Neural progenitor cell (in vitro differentiated cells): Measurements from ENCODE around the gene TCEA3. TPM values are rescaled to one million over a fixed set of nuclear protein-coding genes. Genes with fewer than 3 reads are reported as not detected.
A peak's percentile ranks its signal among the peaks of the same experiment; 100 is the strongest.

Source experiments
- DNase-seq: peaks from one replicate; pipeline ENCODE4 v3.0.0-alpha.2; 2016; ENCODE audit warnings: low spot score
- H2AFZ ChIP-seq: fragments of 200-600 bp; sonication (generic); replicated peaks from 2 replicates; pipeline ENCODE4 v1.6.1; 2016; ENCODE audit warnings: antibody characterized with exemption
- H3F3A ChIP-seq: fragments of 200-600 bp; sonication (generic); 2 replicates; pipeline ENCODE4 v1.6.1; 2016; ENCODE audit warnings: antibody characterized with exemption, low read depth
- H3K27ac ChIP-seq: fragments of 200-600 bp; sonication (generic); 2 replicates; pipeline ENCODE4 v1.5.1; 2016; ENCODE audit warnings: mild to moderate bottlenecking
- H3K27me3 ChIP-seq: fragments of 200-600 bp; sonication (generic); 2 replicates; pipeline ENCODE4 v1.6.1; 2016; ENCODE audit warnings: mild to moderate bottlenecking, moderate library complexity
- H3K36me3 ChIP-seq: fragments of 200-600 bp; sonication (generic); 2 replicates; pipeline ENCODE4 v1.5.1; 2016
- H3K4me1 ChIP-seq: fragments of 200-600 bp; sonication (generic); 2 replicates; pipeline ENCODE4 v1.6.1; 2016; ENCODE audit warnings: mixed run types
- H3K4me2 ChIP-seq: fragments of 200-600 bp; sonication (generic); 2 replicates; pipeline ENCODE4 v1.6.1; 2016
- H3K4me3 ChIP-seq: fragments of 200-600 bp; sonication (generic); 2 replicates; pipeline ENCODE4 v1.5.1; 2016
- H3K79me2 ChIP-seq: fragments of 200-600 bp; sonication (generic); 2 replicates; pipeline ENCODE4 v1.6.1; 2016; ENCODE audit warnings: low read depth
- H3K9ac ChIP-seq: fragments of 200-600 bp; sonication (generic); 2 replicates; pipeline ENCODE4 v1.6.1; 2016
- H3K9me3 ChIP-seq: fragments of 200-600 bp; sonication (generic); 2 replicates; pipeline ENCODE4 v1.5.1; 2016; ENCODE audit warnings: low read depth
- H4K20me1 ChIP-seq: fragments of 200-600 bp; sonication (generic); 2 replicates; pipeline ENCODE4 v1.6.1; 2016; ENCODE audit warnings: low read depth
- H3K27ac Mint-ChIP-seq: 3 replicates; pipeline ENCODE4 v1.8.0; 2021; ENCODE audit warnings: mixed read lengths
- H3K27me3 Mint-ChIP-seq: 2 replicates; pipeline ENCODE4 v1.8.0; 2022; ENCODE audit warnings: low read depth, mild to moderate bottlenecking, inconsistent platforms, moderate library complexity, mixed read lengths; ENCODE audit not compliant: insufficient read depth
- H3K36me3 Mint-ChIP-seq: 3 replicates; pipeline ENCODE4 v1.8.0; 2021; ENCODE audit warnings: mixed read lengths
- H3K4me1 Mint-ChIP-seq: 3 replicates; pipeline ENCODE4 v1.8.0; 2021; ENCODE audit warnings: mixed read lengths
- H3K4me3 Mint-ChIP-seq: 3 replicates; pipeline ENCODE4 v1.8.0; 2021; ENCODE audit warnings: mild to moderate bottlenecking, moderate library complexity, mixed read lengths
- H3K9me3 Mint-ChIP-seq: 3 replicates; pipeline ENCODE4 v1.8.0; 2020; ENCODE audit warnings: mixed read lengths
- CTCF ChIP-seq: fragments of 200-600 bp; sonication (generic); IDR thresholded peaks from 2 replicates; pipeline ENCODE4 v1.5.1; 2017; ENCODE audit warnings: antibody characterized with exemption, mild to moderate bottlenecking
- EZH2 ChIP-seq: fragments of 200-600 bp; sonication (generic); IDR thresholded peaks from 2 replicates; pipeline ENCODE4 v1.6.1; 2017; ENCODE audit warnings: antibody characterized with exemption, mild to moderate bottlenecking, moderate library complexity
- EZH2phosphoT487 ChIP-seq: fragments of 200-600 bp; sonication (generic); IDR thresholded peaks from 2 replicates; pipeline ENCODE4 v1.6.1; 2017; ENCODE audit warnings: antibody characterized with exemption
- total RNA-seq: library from RNA; depleted of rRNA; stranded (reverse); fragments of >200 nt; gene quantifications from 2 replicates; pipeline ENCODE4 v1.2.3, GENCODE V29; 2015; ENCODE audit warnings: low replicate concordance

Gene TCEA3
- total RNA-seq, 1 donor from 2014 or later: 0.54 TPM

GRCh38 chr1:23392125-23392855 is 32.3 kb downstream of the TCEA3 start:
- Histone ChIP-seq H3K36me3 (no peaks in the 10 kb centered on the region), H3K27ac (no peak overlapping the region), H3K4me1 (peaks cover 8% of the 10 kb centered on the region), H3K79me2 (no peaks in the 10 kb centered on the region), H3K27me3 (peaks cover 97% of the 10 kb centered on the region), H3K9me3 (no peaks in the 10 kb centered on the region), H3K4me3 (no peak overlapping the region), H4K20me1 (no peaks in the 10 kb centered on the region), H3F3A (peaks cover 17% of the 10 kb centered on the region), H2AFZ (no peak overlapping the region), H3K4me2 (no peak overlapping the region), H3K9ac (no peak overlapping the region)
- no peak for TF ChIP-seq EZH2
- no peak for TF ChIP-seq EZH2phosphoT487
- TF ChIP-seq CTCF: no peak
- peaks cover 3% of the 10 kb centered on the region for H3K9me3 Mint-ChIP-seq
- DNase-seq: no peak
- peaks cover 16% of the 10 kb centered on the region for H3K27me3 Mint-ChIP-seq
- no peak overlapping the region for H3K4me3 Mint-ChIP-seq
- H3K4me1 Mint-ChIP-seq: peaks cover 30% of the 10 kb centered on the region
- peaks cover 4% of the 10 kb centered on the region for H3K36me3 Mint-ChIP-seq
- no peak overlapping the region for H3K27ac Mint-ChIP-seq

GRCh38 chr1:23389837-23390321 is 34.7 kb downstream of the TCEA3 start:
- Histone ChIP-seq H3K79me2 (no peaks in the 10 kb centered on the region), H3K27ac (no peak overlapping the region), H3K4me3 (no peak overlapping the region), H3K36me3 (no peaks in the 10 kb centered on the region), H3K4me2 (no peak overlapping the region), H4K20me1 (no peaks in the 10 kb centered on the region), H3K9me3 (no peaks in the 10 kb centered on the region), H3F3A (peaks cover 6% of the 10 kb centered on the region), H3K9ac (no peak overlapping the region), H2AFZ (no peak overlapping the region), H3K4me1 (peaks cover 1% of the 10 kb centered on the region), H3K27me3 (peaks cover 97% of the 10 kb centered on the region)
- H3K27ac Mint-ChIP-seq: peak overlapping the region; percentile 70
- peaks cover 17% of the 10 kb centered on the region for H3K4me1 Mint-ChIP-seq
- no peak for DNase-seq
- H3K9me3 Mint-ChIP-seq: peaks cover 5% of the 10 kb centered on the region
- H3K36me3 Mint-ChIP-seq: no peaks in the 10 kb centered on the region
- H3K4me3 Mint-ChIP-seq: no peak overlapping the region
- TF ChIP-seq EZH2phosphoT487 (no peak), CTCF (no peak), EZH2 (no peak)
- H3K27me3 Mint-ChIP-seq: peaks cover 12% of the 10 kb centered on the region

- Histone ChIP-seq H3K27me3 (peaks cover 97% of the 10 kb centered on the region), H3K79me2 (no peaks in the 10 kb centered on the region), H3K4me2 (no peak overlapping the region), H3K9me3 (no peaks in the 10 kb centered on the region), H4K20me1 (no peaks in the 10 kb centered on the region), H3K36me3 (no peaks in the 10 kb centered on the region), H3K27ac (no peak overlapping the region), H3K9ac (no peak overlapping the region), H3K4me1 (no peaks in the 10 kb centered on the region), H2AFZ (no peak overlapping the region), H3K4me3 (no peak overlapping the region), H3F3A (peaks cover 4% of the 10 kb centered on the region)
- H3K4me3 Mint-ChIP-seq: peak overlapping the region; percentile 50
- H3K27me3 Mint-ChIP-seq: peaks cover 14% of the 10 kb centered on the region
- no peak for TF ChIP-seq EZH2
- no peak for TF ChIP-seq CTCF
- TF ChIP-seq EZH2phosphoT487: no peak
- H3K9me3 Mint-ChIP-seq: peaks cover 4% of the 10 kb centered on the region
- DNase-seq: no peak
- peaks cover 9% of the 10 kb centered on the region for H3K4me1 Mint-ChIP-seq
- peak overlapping the region; percentile 11 for H3K27ac Mint-ChIP-seq
- H3K36me3 Mint-ChIP-seq: no peaks in the 10 kb centered on the region
These were observed 37.1 kb downstream of the TCEA3 start for GRCh38 chr1:23387494-23387893.
